HCT116 (cell line): ENCODE data around the gene TFCP2L1.

Source experiments
- CBX3 ChIP-seq: IDR thresholded peaks from 2 replicates; pipeline ENCODE4 v1.6.1; 2012; ENCODE audit warnings: low read depth
- CTCF ChIP-seq, 3 experiments: fragments of 200-600 bp in 1 of 3; sonication (generic) in 1 of 3; IDR thresholded peaks in 2 of 3; conservative IDR thresholded peaks in 1 of 3; 2 replicates each; pipeline ENCODE4 v1.5.1; 2012 to 2017; ENCODE audit warnings: low read depth in 2 of 3, low read length in 2 of 3, antibody characterized with exemption in 1 of 3, borderline replicate concordance in 1 of 3, control low read depth in 1 of 3, mild to moderate bottlenecking in 1 of 3, mixed read lengths in 1 of 3, mixed run types in 1 of 3, moderate library complexity in 1 of 3; ENCODE audit not compliant: insufficient read depth in 1 of 3
- EGR1 ChIP-seq: IDR thresholded peaks from 2 replicates; pipeline ENCODE4 v1.6.1; 2012; ENCODE audit warnings: low read depth
- EZH2 ChIP-seq: fragments of 200-600 bp; sonication (generic); IDR thresholded peaks from 2 replicates; pipeline ENCODE4 v1.6.1; 2017; ENCODE audit warnings: antibody characterized with exemption, mixed run types
- EZH2phosphoT487 ChIP-seq: fragments of 200-600 bp; IDR thresholded peaks from 2 replicates; pipeline ENCODE4 v1.6.1; 2018; ENCODE audit warnings: antibody characterized with exemption, borderline replicate concordance
- JUND ChIP-seq: IDR thresholded peaks from 2 replicates; pipeline ENCODE4 v1.6.1; 2012
- MAX ChIP-seq: IDR thresholded peaks from 2 replicates; pipeline ENCODE4 v1.6.1; 2012
- POLR2A ChIP-seq: IDR thresholded peaks from 2 replicates; pipeline ENCODE4 v1.7.0; 2011; ENCODE audit warnings: borderline replicate concordance; ENCODE audit not compliant: insufficient read depth, insufficient read length; ENCODE audit errors: extremely low read depth
- POLR2AphosphoS5 ChIP-seq: IDR thresholded peaks from 2 replicates; pipeline ENCODE4 v1.6.1; 2011; ENCODE audit warnings: mild to moderate bottlenecking, low read depth, low read length, moderate library complexity

GRCh38 chr2:121217627-121218026, 67.4 kb downstream of the TFCP2L1 start:
- TF ChIP-seq CTCF (IDR thresholded peaks at IDR 0.05 in 2 of 3, conservative IDR thresholded peaks at IDR 0.05 in 1 of 3; ENCODE audit: borderline replicate concordance in 1 of 3, insufficient read depth in 1 of 3, low read depth in 2 of 3, low read length in 2 of 3) (no peak), POLR2AphosphoS5 (no peak), POLR2A (no peak), MAX (no peak), EGR1 (no peak), EZH2phosphoT487 (no peak), JUND (no peak), EZH2 (no peak), CBX3 (no peak)
